Prostate gland (tissue), 2 donors: ENCODE results near the gene RABL3.

Experiments used
- POLR2A ChIP-seq: fragments of 450-650 bp; IDR thresholded peaks from one replicate; pipeline ENCODE4 v1.6.1; 2016; ENCODE audit warnings: antibody characterized with exemption, mild to moderate bottlenecking
- TF ChIP-seq, protein P1 (sequence below), 4 experiments: fragments of 200-600 bp in 2 of 4; fragments of 450-650 bp in 2 of 4; sonication (generic) in 2 of 4; IDR thresholded peaks; 1 replicate in 3 of 4; 2 replicates in 1 of 4; pipeline ENCODE4 v1.5.1; 2016 to 2019; ENCODE audit warnings: antibody characterized with exemption in 4 of 4, mild to moderate bottlenecking in 2 of 4, moderate library complexity in 2 of 4

DNA sequence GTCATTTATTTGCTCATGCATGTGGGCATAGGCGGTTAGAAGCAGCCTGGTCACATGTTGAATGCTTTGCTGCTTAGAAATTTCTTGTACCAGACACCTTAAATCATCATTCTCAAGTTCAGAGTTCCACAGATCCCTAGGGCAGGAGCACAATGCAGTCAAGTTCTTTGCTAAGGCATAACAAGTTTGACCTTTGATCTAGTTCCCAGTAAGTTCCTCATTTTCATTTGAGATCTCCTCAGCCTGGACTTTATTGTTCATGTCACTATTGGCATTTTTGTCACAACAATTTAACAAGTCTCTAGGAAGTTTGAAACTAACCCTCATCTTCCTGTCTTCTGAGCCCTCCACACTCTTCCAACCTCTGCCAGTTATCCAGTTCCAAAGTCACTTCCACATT, 83.0 kb downstream of the RABL3 start:
- TF ChIP-seq, protein P1, sequence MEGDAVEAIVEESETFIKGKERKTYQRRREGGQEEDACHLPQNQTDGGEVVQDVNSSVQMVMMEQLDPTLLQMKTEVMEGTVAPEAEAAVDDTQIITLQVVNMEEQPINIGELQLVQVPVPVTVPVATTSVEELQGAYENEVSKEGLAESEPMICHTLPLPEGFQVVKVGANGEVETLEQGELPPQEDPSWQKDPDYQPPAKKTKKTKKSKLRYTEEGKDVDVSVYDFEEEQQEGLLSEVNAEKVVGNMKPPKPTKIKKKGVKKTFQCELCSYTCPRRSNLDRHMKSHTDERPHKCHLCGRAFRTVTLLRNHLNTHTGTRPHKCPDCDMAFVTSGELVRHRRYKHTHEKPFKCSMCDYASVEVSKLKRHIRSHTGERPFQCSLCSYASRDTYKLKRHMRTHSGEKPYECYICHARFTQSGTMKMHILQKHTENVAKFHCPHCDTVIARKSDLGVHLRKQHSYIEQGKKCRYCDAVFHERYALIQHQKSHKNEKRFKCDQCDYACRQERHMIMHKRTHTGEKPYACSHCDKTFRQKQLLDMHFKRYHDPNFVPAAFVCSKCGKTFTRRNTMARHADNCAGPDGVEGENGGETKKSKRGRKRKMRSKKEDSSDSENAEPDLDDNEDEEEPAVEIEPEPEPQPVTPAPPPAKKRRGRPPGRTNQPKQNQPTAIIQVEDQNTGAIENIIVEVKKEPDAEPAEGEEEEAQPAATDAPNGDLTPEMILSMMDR (IDR thresholded peaks at IDR 0.05), result no peak
- TF ChIP-seq POLR2A, result no peak
